Body of pancreas (tissue), 4 donors: ENCODE results near the gene AP3B2.

Experiments
- POLR2A ChIP-seq, 3 donors: fragments of 450-650 bp; IDR thresholded peaks; one replicate each; pipeline ENCODE4 v1.6.1; 2016; ENCODE audit warnings: antibody characterized with exemption in 3 of 3, mild to moderate bottlenecking in 2 of 3
- TF ChIP-seq, protein P1 (sequence below), 7 experiments: fragments of 450-650 bp in 4 of 7; fragments of 200-600 bp in 3 of 7; sonication (generic) in 3 of 7; IDR thresholded peaks; one replicate each; pipeline ENCODE4 v1.5.1; 2016 to 2019; ENCODE audit warnings: antibody characterized with exemption in 7 of 7

DNA sequence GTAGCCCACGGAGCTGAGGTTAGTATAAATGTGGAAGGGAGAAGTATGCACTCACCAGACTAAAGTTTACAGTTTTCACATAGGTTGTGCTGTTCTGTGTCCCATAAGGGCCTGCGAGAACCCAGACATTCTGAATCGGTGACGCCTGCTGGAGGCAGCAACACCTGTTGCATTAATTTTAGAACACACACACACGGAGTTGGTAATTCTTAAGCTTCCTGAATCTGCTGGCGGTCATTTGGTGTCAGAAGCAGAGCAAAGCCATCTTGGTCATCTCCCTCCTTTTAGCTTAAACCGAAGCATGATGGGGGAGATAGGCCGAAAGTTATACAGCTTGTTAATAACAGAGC, 41.1 kb upstream of the AP3B2 start:
- TF ChIP-seq, protein P1, sequence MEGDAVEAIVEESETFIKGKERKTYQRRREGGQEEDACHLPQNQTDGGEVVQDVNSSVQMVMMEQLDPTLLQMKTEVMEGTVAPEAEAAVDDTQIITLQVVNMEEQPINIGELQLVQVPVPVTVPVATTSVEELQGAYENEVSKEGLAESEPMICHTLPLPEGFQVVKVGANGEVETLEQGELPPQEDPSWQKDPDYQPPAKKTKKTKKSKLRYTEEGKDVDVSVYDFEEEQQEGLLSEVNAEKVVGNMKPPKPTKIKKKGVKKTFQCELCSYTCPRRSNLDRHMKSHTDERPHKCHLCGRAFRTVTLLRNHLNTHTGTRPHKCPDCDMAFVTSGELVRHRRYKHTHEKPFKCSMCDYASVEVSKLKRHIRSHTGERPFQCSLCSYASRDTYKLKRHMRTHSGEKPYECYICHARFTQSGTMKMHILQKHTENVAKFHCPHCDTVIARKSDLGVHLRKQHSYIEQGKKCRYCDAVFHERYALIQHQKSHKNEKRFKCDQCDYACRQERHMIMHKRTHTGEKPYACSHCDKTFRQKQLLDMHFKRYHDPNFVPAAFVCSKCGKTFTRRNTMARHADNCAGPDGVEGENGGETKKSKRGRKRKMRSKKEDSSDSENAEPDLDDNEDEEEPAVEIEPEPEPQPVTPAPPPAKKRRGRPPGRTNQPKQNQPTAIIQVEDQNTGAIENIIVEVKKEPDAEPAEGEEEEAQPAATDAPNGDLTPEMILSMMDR (IDR thresholded peaks at IDR 0.05) = no peak
- no peak for TF ChIP-seq POLR2A (IDR thresholded peaks at IDR 0.05)
